Camera-type eye (tissue), 1 donor: ENCODE measurements around the gene NRK. TPM values are rescaled to one million over a fixed set of nuclear protein-coding genes. Genes with fewer than 3 reads are reported as not detected.

Experiments used
- total RNA-seq: library from RNA; depleted of rRNA; stranded (reverse); fragments of >200 nt; gene quantifications from one replicate; pipeline ENCODE4 v1.2.3, GENCODE V29; 2014

Gene NRK
- 40.8 TPM for total RNA-seq

GRCh38 chrX:105822138-105823091 lies at the start of gene NRK:
NRK (plus strand) TSS chrX:105822539; CDS start chrX:105822846, 307 bp downstream.

Other genes starting within 250 kb of the NRK start
- not detected for gene SERPINA7, start 216.2 kb downstream of the NRK start, total RNA-seq